Nephron progenitor cell (in vitro differentiated cells): ENCODE measurements around the gene PLEKHA6.

Experiments
- DNase-seq: peaks from one replicate; pipeline ENCODE4 v3.0.0; 2021
- H3K27ac Mint-ChIP-seq: 2 replicates; pipeline ENCODE4 v1.8.0; 2021; ENCODE audit warnings: mild to moderate bottlenecking, moderate library complexity, mixed read lengths
- H3K27me3 Mint-ChIP-seq: 2 replicates; pipeline ENCODE4 v1.8.0; 2021; ENCODE audit warnings: mild to moderate bottlenecking, low read depth, mixed read lengths; ENCODE audit not compliant: poor library complexity
- H3K36me3 Mint-ChIP-seq: 2 replicates; pipeline ENCODE4 v1.8.0; 2021; ENCODE audit warnings: low read depth, mixed read lengths
- H3K4me1 Mint-ChIP-seq: 2 replicates; pipeline ENCODE4 v1.8.0; 2021; ENCODE audit warnings: mixed read lengths
- H3K4me3 Mint-ChIP-seq: 2 replicates; pipeline ENCODE4 v1.8.0; 2021; ENCODE audit warnings: mild to moderate bottlenecking, moderate library complexity, mixed read lengths
- H3K9me3 Mint-ChIP-seq: 2 replicates; pipeline ENCODE4 v1.8.0; 2021; ENCODE audit warnings: mild to moderate bottlenecking, moderate library complexity, mixed read lengths
- TF ChIP-seq, protein P1 (sequence below): fragments of 200-600 bp; sonication (generic); IDR thresholded peaks from 2 replicates; pipeline ENCODE4 v1.5.0; 2021; ENCODE audit warnings: antibody characterized with exemption

The PLEKHA6 gene

DNA sequence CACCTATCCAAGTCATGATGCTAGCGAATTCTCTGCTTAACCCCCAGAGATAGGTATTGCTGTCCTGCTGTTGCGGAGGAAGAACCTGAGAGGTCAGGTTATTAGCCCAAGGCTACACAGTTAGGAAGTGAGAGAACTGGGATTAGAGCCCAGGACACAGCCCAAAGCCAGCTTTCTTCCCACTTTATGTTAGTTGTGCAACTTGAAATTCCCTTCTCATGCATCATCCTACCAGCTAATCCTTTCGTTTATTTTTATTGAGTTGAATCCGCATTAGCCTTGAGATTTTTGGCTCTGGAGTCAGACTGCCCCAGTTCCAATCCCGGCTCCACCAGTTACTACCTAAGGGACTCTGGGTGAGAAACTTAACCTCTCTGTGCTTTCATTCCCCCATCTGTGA lies 65.4 kb downstream of the PLEKHA6 start:
- TF ChIP-seq, protein P1, sequence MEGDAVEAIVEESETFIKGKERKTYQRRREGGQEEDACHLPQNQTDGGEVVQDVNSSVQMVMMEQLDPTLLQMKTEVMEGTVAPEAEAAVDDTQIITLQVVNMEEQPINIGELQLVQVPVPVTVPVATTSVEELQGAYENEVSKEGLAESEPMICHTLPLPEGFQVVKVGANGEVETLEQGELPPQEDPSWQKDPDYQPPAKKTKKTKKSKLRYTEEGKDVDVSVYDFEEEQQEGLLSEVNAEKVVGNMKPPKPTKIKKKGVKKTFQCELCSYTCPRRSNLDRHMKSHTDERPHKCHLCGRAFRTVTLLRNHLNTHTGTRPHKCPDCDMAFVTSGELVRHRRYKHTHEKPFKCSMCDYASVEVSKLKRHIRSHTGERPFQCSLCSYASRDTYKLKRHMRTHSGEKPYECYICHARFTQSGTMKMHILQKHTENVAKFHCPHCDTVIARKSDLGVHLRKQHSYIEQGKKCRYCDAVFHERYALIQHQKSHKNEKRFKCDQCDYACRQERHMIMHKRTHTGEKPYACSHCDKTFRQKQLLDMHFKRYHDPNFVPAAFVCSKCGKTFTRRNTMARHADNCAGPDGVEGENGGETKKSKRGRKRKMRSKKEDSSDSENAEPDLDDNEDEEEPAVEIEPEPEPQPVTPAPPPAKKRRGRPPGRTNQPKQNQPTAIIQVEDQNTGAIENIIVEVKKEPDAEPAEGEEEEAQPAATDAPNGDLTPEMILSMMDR, result no peak
- no peak overlapping the region for H3K27ac Mint-ChIP-seq
- peaks cover 52% of the 10 kb centered on the region for H3K4me1 Mint-ChIP-seq
- H3K27me3 Mint-ChIP-seq, result peaks cover 36% of the 10 kb centered on the region
- H3K9me3 Mint-ChIP-seq, result no peaks in the 10 kb centered on the region
- no peaks in the 10 kb centered on the region for H3K36me3 Mint-ChIP-seq
- DNase-seq, result no peak
- no peak overlapping the region for H3K4me3 Mint-ChIP-seq

DNA sequence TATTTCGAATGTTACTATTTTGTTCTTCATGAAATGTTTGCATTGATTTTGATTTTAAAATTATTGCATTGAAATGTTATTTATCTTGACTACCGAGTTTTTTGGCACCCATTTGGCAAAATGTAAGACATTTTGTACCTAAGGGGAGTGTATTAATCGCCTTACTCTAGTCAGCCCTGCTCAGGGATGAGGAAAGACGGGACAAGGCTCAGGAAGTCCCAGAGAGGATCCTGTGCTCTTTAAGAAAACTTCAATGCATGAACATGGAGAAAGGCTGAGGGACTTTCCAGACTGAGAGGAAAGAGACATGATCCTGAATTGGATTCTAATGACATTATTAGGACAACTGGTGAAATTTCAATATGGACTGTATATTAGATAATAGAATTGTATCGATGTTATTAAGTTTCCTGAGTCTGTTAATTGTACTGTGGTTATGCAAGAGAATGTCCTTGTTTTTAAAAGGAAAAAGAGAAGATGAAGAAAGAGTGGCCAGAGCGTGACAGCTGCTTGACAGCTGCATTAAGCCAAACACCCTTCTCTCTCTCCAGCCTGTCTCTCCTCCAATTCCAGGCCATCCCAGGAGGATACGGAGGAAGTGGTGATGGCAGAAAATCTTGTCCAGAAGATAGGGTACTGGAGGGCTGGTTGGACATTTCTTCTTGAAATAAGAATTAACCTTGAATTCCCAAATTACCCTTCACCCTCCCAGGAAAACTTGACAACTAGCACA lies 66.0 kb downstream of the PLEKHA6 start:
- DNase-seq, result no peak
- Mint-ChIP-seq H3K27ac (peak overlapping the region; percentile 22), H3K27me3 (peaks cover 35% of the 10 kb centered on the region), H3K36me3 (no peaks in the 10 kb centered on the region), H3K4me1 (peaks cover 58% of the 10 kb centered on the region), H3K4me3 (no peak overlapping the region), H3K9me3 (no peaks in the 10 kb centered on the region)
- TF ChIP-seq, protein P1, result no peak

DNA sequence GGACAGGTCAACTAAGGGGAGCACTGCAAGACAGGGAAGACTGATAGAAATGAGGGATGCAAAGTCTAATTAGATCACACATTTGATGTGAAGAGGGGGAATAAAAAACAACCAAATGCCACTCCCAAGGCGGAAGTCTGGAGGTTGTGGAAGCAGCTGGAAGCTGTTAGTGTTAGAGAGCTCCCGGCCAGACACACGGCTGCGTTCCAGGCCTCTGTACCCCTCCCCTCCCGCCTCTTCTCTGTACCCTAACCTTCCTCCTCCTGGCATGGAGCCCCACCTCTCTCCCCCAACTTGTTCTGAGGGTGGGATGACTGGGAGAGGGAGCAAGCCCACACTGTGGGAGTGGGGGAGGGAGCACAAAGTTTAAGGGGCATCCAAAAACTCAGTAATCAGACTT lies 67.0 kb downstream of the PLEKHA6 start:
- peaks cover 68% of the 10 kb centered on the region for H3K4me1 Mint-ChIP-seq
- H3K36me3 Mint-ChIP-seq, result no peaks in the 10 kb centered on the region

DNA sequence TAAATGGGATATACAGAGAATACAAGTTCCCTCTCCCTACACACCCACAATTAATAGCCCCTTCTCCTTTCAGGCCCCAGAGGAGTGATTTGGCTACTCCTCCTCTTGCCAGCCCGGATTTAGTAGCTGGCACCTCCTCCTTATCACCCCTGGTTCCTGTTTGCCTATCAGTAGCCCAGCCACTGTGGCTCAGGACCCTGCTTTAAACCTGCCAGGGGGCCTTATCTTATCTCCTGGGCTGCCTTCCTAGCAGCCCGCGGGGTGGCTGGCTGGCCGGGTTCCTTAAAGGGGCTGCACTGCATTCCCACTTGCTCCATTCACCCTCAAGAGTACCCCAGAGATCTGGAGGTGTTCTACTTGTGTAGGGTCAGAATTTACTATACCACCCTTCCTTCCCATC lies 70.4 kb downstream of the PLEKHA6 start:
- H3K9me3 Mint-ChIP-seq, result no peaks in the 10 kb centered on the region
- TF ChIP-seq, protein P1, result no peak
- peaks cover 62% of the 10 kb centered on the region for H3K4me1 Mint-ChIP-seq
- no peak overlapping the region for H3K27ac Mint-ChIP-seq
- no peak for DNase-seq
- peaks cover 46% of the 10 kb centered on the region for H3K27me3 Mint-ChIP-seq
- no peaks in the 10 kb centered on the region for H3K36me3 Mint-ChIP-seq
- no peak overlapping the region for H3K4me3 Mint-ChIP-seq

More for the DNA sequence above, 67.0 kb downstream of the PLEKHA6 start:
- no peak for DNase-seq
- no peak overlapping the region for H3K4me3 Mint-ChIP-seq
- TF ChIP-seq, protein P1, result no peak
- peaks cover 34% of the 10 kb centered on the region for H3K27me3 Mint-ChIP-seq
- H3K9me3 Mint-ChIP-seq, result no peaks in the 10 kb centered on the region
- H3K27ac Mint-ChIP-seq, result no peak overlapping the region

DNA sequence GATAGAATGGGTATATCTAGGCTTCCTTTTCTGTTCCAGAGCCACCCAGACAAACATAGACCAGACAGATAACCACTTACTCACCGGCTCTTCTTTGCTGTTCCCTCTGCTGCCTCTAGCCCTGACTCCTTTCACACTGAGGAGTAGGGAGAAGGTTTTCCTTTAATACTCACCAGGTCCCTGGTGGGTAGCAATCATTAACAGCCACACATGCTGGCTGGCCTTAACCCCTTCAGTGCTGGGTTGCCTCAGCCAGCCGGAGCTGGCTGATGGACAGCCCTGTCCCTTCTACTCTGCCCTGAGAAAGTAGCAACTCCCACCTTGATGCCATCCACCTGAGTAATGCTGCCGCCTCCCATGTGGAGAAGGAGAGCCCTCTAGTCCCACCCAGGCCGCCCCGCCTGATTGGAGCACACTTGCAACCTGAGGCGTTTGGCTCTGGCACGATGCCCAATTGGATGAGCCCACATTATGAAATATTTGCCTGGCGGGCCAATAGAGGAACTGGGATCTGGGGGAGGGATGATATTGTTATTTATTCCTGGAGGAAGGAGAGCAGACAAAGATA lies 71.6 kb downstream of the PLEKHA6 start:
- no peaks in the 10 kb centered on the region for H3K9me3 Mint-ChIP-seq
- peak; percentile 31 for DNase-seq
- TF ChIP-seq, protein P1, result no peak
- peak overlapping the region; percentile 67 for H3K4me3 Mint-ChIP-seq
- peaks cover 64% of the 10 kb centered on the region for H3K4me1 Mint-ChIP-seq
- H3K27ac Mint-ChIP-seq, result peak overlapping the region; percentile 47
- H3K36me3 Mint-ChIP-seq, result no peaks in the 10 kb centered on the region
- H3K27me3 Mint-ChIP-seq, result peaks cover 55% of the 10 kb centered on the region

DNA sequence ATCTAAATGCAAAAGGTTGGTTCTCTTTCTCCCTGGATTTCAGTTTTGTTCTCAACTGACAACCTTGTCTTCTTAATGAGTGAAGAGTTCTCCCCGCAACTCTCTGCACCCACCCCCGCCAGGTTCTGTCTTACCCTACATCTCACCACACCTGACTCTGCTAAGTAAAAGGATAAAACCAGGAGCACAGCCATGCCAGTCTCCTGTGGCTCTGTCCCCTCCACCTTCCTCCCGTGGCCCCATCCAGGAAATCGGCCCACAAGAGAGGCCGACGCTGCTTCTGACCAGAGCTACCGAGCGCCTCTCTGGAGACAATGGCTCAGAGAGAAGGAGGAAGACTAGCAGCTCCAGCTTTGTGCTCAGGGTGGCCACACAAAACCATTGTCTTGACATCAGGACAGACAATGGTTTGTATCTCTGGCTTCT lies 72.2 kb downstream of the PLEKHA6 start:
- peak overlapping the region; percentile 67 for H3K4me3 Mint-ChIP-seq
- no peaks in the 10 kb centered on the region for H3K9me3 Mint-ChIP-seq
- H3K27me3 Mint-ChIP-seq, result peaks cover 56% of the 10 kb centered on the region
- TF ChIP-seq, protein P1, result no peak
- no peak overlapping the region for H3K27ac Mint-ChIP-seq
- no peaks in the 10 kb centered on the region for H3K36me3 Mint-ChIP-seq
- DNase-seq, result no peak
- H3K4me1 Mint-ChIP-seq, result peaks cover 65% of the 10 kb centered on the region
